ENCODE results near the gene TNS1. TPM values are rescaled to one million over a fixed set of nuclear protein-coding genes. Genes with fewer than 3 reads are reported as not detected.

The TNS1 gene
- total and polyA plus RNA-seq, 4 donors: 67.0 to 377 (median 208) TPM

DNA sequence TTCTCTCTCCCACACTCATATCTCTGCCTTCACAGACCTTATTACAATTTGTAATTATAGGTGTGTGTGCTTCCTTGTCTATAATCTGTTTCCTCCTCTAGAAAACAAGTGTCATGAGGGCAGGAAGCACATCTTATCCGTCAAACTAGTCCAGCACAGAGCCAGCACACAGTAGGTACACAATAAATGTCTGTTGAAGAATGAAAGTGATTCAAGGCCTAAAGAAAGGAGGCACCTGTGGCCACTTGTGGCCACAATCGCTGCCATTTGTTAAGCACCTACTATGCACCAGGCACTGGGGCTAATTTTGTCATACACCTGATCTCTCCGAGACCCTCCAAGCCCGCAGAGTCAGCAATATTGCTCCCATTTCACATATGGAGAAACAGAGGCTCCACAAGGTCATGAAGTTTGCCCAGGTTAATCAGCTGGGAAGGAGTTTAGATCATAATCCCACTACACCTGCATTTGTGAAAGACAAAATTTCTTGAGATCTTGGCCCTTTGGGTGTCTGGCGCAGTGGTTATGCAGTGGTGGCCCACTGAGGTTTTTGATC lies 78.4 kb downstream of the TNS1 start:
- Histone ChIP-seq H3K4me3 (no peak overlapping the region), H3K4me1 (ENCODE audit: control insufficient read depth in 5 of 5, insufficient read depth in 5 of 5, low read length in 5 of 5) (peaks cover 25 to 64% (median 46%) of the 10 kb centered on the region in 5 donors), H3K27ac (ENCODE audit: low read depth in 1 of 2, low read length in 1 of 2) (peak overlapping the region; percentile 85 to 95), H3K36me3 (ENCODE audit: control insufficient read depth in 4 of 4, insufficient read depth in 4 of 4, low read length in 4 of 4) (peaks cover 0 to 3% (median under 1%) of the 10 kb centered on the region in 4 donors), H3K9me3 (ENCODE audit: control insufficient read depth in 4 of 4, insufficient read depth in 3 of 4, low read length in 3 of 4) (no peaks in the 10 kb centered on the region), H3K27me3 (ENCODE audit: control insufficient read depth in 3 of 3, insufficient read depth in 3 of 3, low read length in 2 of 3) (no peaks in the 10 kb centered on the region), H3K9ac (ENCODE audit: insufficient read depth in 1 of 2, low read length in 2 of 2) (no peak overlapping the region)
- TF ChIP-seq, protein P1, sequence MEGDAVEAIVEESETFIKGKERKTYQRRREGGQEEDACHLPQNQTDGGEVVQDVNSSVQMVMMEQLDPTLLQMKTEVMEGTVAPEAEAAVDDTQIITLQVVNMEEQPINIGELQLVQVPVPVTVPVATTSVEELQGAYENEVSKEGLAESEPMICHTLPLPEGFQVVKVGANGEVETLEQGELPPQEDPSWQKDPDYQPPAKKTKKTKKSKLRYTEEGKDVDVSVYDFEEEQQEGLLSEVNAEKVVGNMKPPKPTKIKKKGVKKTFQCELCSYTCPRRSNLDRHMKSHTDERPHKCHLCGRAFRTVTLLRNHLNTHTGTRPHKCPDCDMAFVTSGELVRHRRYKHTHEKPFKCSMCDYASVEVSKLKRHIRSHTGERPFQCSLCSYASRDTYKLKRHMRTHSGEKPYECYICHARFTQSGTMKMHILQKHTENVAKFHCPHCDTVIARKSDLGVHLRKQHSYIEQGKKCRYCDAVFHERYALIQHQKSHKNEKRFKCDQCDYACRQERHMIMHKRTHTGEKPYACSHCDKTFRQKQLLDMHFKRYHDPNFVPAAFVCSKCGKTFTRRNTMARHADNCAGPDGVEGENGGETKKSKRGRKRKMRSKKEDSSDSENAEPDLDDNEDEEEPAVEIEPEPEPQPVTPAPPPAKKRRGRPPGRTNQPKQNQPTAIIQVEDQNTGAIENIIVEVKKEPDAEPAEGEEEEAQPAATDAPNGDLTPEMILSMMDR (IDR thresholded peaks at IDR 0.05; ENCODE audit: control extremely low read depth, extremely low read depth): no peak
- 73 to 78% methylated on average over 5 of the region's 5 CpGs for WGBS, 2 donors
- ATAC-seq (ENCODE audit: insufficient read depth, low FRiP score) (no peak), DNase-seq (no peak)

DNA sequence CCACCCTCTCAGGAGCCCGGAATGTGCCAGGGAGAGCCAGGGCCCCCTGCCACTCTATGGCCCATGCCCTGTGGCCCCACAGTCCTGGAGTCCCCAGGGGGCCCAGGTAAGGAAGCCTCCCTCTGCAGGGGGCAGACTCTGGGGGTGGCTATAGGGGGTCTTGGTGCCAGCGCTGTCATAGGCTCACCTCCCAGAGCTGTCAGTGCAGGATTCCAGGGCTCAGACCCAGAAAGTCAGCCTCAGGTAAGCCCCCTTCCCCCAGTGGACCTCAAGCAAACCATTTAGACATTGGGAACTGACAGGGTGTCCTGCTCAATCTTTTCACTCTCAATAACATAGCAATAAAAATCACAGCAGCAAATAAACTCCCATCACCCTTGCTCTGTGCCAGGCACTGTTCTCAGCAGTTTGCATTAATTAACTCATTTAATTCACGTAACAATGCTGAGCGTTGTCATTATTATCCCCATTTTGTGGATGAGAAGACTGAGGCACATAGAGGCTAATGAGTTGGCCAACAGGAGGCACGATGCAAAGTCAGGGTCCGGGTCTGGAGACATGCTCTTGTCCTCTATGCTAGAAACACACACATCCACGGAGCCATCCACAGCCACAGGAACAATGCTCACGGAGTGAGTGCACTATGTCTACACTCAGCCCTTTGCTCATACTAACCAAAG lies 79.6 kb downstream of the TNS1 start:
- H3K36me3 ChIP-seq (ENCODE audit: control insufficient read depth in 4 of 4, insufficient read depth in 4 of 4, low read length in 4 of 4): peaks cover 0 to 5% (median 3%) of the 10 kb centered on the region in 4 donors
- H3K9ac ChIP-seq (ENCODE audit: insufficient read depth in 1 of 2, low read length in 2 of 2): no peak overlapping the region
- WGBS, 2 donors: 77 to 83% methylated on average over 8 of the region's 8 CpGs
- no peak for DNase-seq
- H3K4me3 ChIP-seq: no peak overlapping the region
- no peaks in the 10 kb centered on the region for H3K9me3 ChIP-seq (ENCODE audit: control insufficient read depth in 4 of 4, insufficient read depth in 3 of 4, low read length in 3 of 4)
- peaks cover 29 to 62% (median 46%) of the 10 kb centered on the region in 5 donors for H3K4me1 ChIP-seq (ENCODE audit: control insufficient read depth in 5 of 5, insufficient read depth in 5 of 5, low read length in 5 of 5)
- H3K27me3 ChIP-seq (ENCODE audit: control insufficient read depth in 3 of 3, insufficient read depth in 3 of 3, low read length in 2 of 3): no peaks in the 10 kb centered on the region
- TF ChIP-seq, protein P1 (IDR thresholded peaks at IDR 0.05; ENCODE audit: control extremely low read depth, extremely low read depth): no peak
- ATAC-seq (ENCODE audit: insufficient read depth, low FRiP score): no peak
- peak overlapping the region; percentile 85 to 95 for H3K27ac ChIP-seq (ENCODE audit: low read depth in 1 of 2, low read length in 1 of 2)

DNA sequence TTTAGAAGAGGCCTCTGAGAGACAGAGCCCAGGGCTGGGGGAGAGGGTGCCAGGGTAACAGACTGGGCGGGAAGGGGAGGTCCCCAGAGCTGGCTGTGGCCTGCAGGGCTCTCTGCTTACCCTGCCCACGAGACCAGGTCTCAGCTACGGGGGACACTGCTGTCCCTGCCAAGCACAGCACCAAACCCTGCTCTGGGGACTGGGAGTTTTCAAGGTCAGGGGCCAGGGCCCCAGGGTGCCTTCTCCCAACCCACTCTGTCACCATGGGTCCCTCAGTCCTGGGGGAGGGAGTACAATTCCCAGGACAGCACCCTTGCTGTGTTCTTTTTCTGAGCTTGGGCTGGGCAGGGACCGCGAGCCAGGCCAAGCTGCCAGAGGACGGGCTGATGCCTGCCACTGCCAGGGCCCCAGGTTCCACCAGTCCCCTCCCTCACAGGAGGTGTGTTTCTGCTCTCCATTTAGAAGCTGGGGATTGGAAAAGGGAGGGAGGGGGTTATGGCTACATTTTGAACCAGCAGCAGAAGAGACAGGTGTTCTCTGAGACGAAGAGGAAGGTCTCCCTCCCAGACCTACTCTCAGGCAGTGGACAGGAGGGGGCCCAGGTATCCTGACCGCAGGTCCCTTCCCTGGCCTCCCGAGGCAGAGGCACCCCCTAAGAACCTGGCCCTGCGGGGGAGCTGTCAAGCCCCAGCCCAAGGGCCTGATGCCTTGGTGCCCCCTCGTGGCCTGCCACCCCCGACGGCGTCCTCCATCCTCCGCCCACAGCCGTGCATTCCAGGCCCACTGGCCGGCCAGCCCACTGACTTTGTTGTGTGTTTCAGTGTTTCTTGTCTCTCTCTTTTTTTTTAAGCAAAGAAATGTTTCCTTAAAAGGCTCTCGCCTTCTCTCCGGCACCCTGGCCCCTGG lies 80.4 kb downstream of the TNS1 start:
- ATAC-seq (ENCODE audit: insufficient read depth, low FRiP score): no peak
- Histone ChIP-seq H3K4me3 (no peak overlapping the region), H3K9ac (ENCODE audit: insufficient read depth in 1 of 2, low read length in 2 of 2) (peak overlapping the region in 1 of 2 donors; percentile 57), H3K4me1 (ENCODE audit: control insufficient read depth in 5 of 5, insufficient read depth in 5 of 5, low read length in 5 of 5) (peaks cover 29 to 61% (median 41%) of the 10 kb centered on the region in 5 donors), H3K36me3 (ENCODE audit: control insufficient read depth in 4 of 4, insufficient read depth in 4 of 4, low read length in 4 of 4) (peaks cover 0 to 6% (median 3%) of the 10 kb centered on the region in 4 donors), H3K9me3 (ENCODE audit: control insufficient read depth in 4 of 4, insufficient read depth in 3 of 4, low read length in 3 of 4) (no peaks in the 10 kb centered on the region), H3K27ac (ENCODE audit: low read depth in 1 of 2, low read length in 1 of 2) (peak overlapping the region; percentile 84 to 95), H3K27me3 (ENCODE audit: control insufficient read depth in 3 of 3, insufficient read depth in 3 of 3, low read length in 2 of 3) (no peaks in the 10 kb centered on the region)
- 36 to 72% methylated on average over 19 of the region's 19 CpGs for WGBS, 2 donors
- TF ChIP-seq, protein P1 (IDR thresholded peaks at IDR 0.05; ENCODE audit: control extremely low read depth, extremely low read depth): no peak
- peak; percentile 70 to 74 (median 71) for DNase-seq
